Hepatocyte (in vitro differentiated cells): ENCODE data around the gene CEP112. TPM values are rescaled to one million over a fixed set of nuclear protein-coding genes. Genes with fewer than 3 reads are reported as not detected.

ENCODE experiments used
- DNase-seq: peaks from one replicate; pipeline ENCODE4 v3.0.0-alpha.2; 2016; ENCODE audit warnings: low spot score
- H2AFZ ChIP-seq: fragments of 200-600 bp; sonication (generic); 2 replicates; pipeline ENCODE4 v1.6.0; 2016; ENCODE audit warnings: antibody characterized with exemption, mild to moderate bottlenecking
- H3K27ac ChIP-seq: fragments of 200-600 bp; sonication (generic); 2 replicates; pipeline ENCODE4 v1.5.1; 2016; ENCODE audit warnings: mild to moderate bottlenecking
- H3K27me3 ChIP-seq: fragments of 200-600 bp; sonication (generic); 2 replicates; pipeline ENCODE4 v1.6.1; 2016
- H3K36me3 ChIP-seq: fragments of 200-600 bp; sonication (generic); replicated peaks from 2 replicates; pipeline ENCODE4 v1.5.1; 2016; ENCODE audit warnings: low read depth; ENCODE audit not compliant: insufficient read depth
- H3K4me1 ChIP-seq: fragments of 200-600 bp; sonication (generic); 2 replicates; pipeline ENCODE4 v1.5.1; 2016; ENCODE audit warnings: mild to moderate bottlenecking, moderate library complexity; ENCODE audit not compliant: insufficient read depth
- H3K4me2 ChIP-seq: fragments of 200-600 bp; sonication (generic); 2 replicates; pipeline ENCODE4 v1.6.0; 2016
- H3K4me3 ChIP-seq: fragments of 200-600 bp; sonication (generic); 2 replicates; pipeline ENCODE4 v1.5.1; 2016; ENCODE audit warnings: mild to moderate bottlenecking
- H3K79me2 ChIP-seq: fragments of 200-600 bp; sonication (generic); 2 replicates; pipeline ENCODE4 v1.6.0; 2017; ENCODE audit warnings: mild to moderate bottlenecking
- H3K9me2 ChIP-seq: fragments of 200-600 bp; sonication (generic); replicated peaks from 2 replicates; pipeline ENCODE4 v1.6.0; 2017; ENCODE audit warnings: mild to moderate bottlenecking; ENCODE audit not compliant: insufficient read depth
- H3K9me3 ChIP-seq: fragments of 200-600 bp; sonication (generic); 2 replicates; pipeline ENCODE4 v1.5.1; 2016; ENCODE audit warnings: low read depth, mild to moderate bottlenecking
- H4K20me1 ChIP-seq: fragments of 200-600 bp; sonication (generic); 2 replicates; pipeline ENCODE4 v1.6.0; 2016; ENCODE audit warnings: mild to moderate bottlenecking; ENCODE audit not compliant: insufficient read depth, poor library complexity, severe bottlenecking
- EZH2 ChIP-seq: fragments of 200-600 bp; sonication (generic); IDR thresholded peaks from 2 replicates; pipeline ENCODE4 v1.6.1; 2016; ENCODE audit warnings: antibody characterized with exemption, mild to moderate bottlenecking, borderline replicate concordance
- EZH2phosphoT487 ChIP-seq: fragments of 200-600 bp; sonication (generic); IDR thresholded peaks from one replicate; pipeline ENCODE4 v1.6.1; 2018; ENCODE audit warnings: antibody characterized with exemption, mild to moderate bottlenecking, low read depth, moderate library complexity; ENCODE audit not compliant: unreplicated experiment, severe bottlenecking
- WGBS: methylation state at CpG from one replicate; pipeline ENCODE4 v1.1.6; 2016; ENCODE audit warnings: low lambda C conversion rate; ENCODE audit errors: missing lambda C conversion rate; 5-methylcytosine and 5-hydroxymethylcytosine counted together
- polyA plus RNA-seq: library from polyadenylated mRNA; unstranded; fragments of >200 nt; fragmentation: Nextera tagmentation; extraction: Ambion mirVana; gene quantifications from 2 replicates; pipeline ENCODE4 v1.2.1, GENCODE V29; 2016
- total RNA-seq: library from RNA; depleted of rRNA; stranded (reverse); fragments of >200 nt; gene quantifications from 2 replicates; pipeline ENCODE4 v1.2.3, GENCODE V29; 2014
- TF ChIP-seq, protein P1 (sequence below): fragments of 200-600 bp; sonication (generic); IDR thresholded peaks from 2 replicates; pipeline ENCODE4 v1.5.1; 2016; ENCODE audit warnings: antibody characterized with exemption, mild to moderate bottlenecking; ENCODE audit not compliant: poor library complexity

The CEP112 gene
- total and polyA plus RNA-seq, 2 experiments from 2014 or later = 7.1 to 9.7 TPM

DNA sequence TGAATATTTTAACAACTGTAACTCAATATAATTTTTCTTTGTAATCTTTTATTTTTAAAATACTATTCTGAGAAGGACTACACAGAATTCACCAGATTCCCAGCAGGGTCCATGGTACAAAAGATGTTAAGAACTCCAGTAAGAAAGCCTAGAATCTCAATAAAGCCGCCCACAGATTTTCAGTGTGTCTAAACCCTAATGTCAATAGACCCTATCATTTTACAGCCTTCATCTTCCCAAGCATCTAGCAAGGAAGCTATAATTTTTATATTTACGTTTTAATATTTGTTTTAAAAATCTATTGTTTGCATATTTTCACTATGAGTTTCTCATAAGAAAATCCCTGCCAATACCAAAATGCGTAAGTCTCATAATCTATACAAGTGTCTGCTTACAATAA lies 148.5 kb downstream of the CEP112 start:
- Histone ChIP-seq H3K79me2 (no peaks in the 10 kb centered on the region), H3K9me2 (no peaks in the 10 kb centered on the region), H3K4me1 (no peaks in the 10 kb centered on the region), H3K4me3 (no peak overlapping the region), H3K9me3 (no peaks in the 10 kb centered on the region), H4K20me1 (no peaks in the 10 kb centered on the region), H3K27me3 (no peaks in the 10 kb centered on the region), H2AFZ (no peak overlapping the region), H3K36me3 (no peaks in the 10 kb centered on the region), H3K27ac (no peak overlapping the region), H3K4me2 (no peak overlapping the region)
- TF ChIP-seq, protein P1, sequence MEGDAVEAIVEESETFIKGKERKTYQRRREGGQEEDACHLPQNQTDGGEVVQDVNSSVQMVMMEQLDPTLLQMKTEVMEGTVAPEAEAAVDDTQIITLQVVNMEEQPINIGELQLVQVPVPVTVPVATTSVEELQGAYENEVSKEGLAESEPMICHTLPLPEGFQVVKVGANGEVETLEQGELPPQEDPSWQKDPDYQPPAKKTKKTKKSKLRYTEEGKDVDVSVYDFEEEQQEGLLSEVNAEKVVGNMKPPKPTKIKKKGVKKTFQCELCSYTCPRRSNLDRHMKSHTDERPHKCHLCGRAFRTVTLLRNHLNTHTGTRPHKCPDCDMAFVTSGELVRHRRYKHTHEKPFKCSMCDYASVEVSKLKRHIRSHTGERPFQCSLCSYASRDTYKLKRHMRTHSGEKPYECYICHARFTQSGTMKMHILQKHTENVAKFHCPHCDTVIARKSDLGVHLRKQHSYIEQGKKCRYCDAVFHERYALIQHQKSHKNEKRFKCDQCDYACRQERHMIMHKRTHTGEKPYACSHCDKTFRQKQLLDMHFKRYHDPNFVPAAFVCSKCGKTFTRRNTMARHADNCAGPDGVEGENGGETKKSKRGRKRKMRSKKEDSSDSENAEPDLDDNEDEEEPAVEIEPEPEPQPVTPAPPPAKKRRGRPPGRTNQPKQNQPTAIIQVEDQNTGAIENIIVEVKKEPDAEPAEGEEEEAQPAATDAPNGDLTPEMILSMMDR = no peak
- TF ChIP-seq EZH2 (no peak), EZH2phosphoT487 (no peak)
- WGBS = 61% methylated on average over 3 of the region's 3 CpGs
- no peak for DNase-seq

DNA sequence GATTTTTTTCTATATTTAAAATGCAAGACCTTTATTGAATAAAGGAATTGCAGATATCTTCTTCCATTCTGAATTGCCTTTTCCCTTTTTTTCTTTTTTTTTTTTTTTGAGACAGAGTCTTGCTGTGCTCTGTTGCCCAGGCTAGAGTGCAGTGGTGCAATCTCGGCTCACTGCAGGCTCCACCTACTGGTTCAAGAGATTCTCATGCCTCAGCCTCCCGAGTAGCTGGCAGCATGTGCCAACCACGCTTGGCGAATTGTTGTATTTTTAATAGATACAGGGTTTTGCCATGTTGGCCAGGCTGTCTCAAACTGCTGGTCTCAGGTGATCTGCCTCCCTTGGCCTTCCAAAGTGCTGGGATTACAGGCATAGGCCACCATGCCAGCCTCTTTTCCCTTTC lies 151.5 kb downstream of the CEP112 start:
- Histone ChIP-seq H3K27ac (no peak overlapping the region), H2AFZ (no peak overlapping the region), H3K4me3 (no peak overlapping the region), H3K4me1 (no peaks in the 10 kb centered on the region), H3K9me2 (no peaks in the 10 kb centered on the region), H3K27me3 (no peaks in the 10 kb centered on the region), H3K79me2 (no peaks in the 10 kb centered on the region), H3K4me2 (no peak overlapping the region), H3K36me3 (no peaks in the 10 kb centered on the region), H4K20me1 (no peaks in the 10 kb centered on the region), H3K9me3 (no peaks in the 10 kb centered on the region)
- 83% methylated on average over 4 of the region's 4 CpGs for WGBS
- no peak for DNase-seq
- TF ChIP-seq EZH2phosphoT487 = no peak

DNA sequence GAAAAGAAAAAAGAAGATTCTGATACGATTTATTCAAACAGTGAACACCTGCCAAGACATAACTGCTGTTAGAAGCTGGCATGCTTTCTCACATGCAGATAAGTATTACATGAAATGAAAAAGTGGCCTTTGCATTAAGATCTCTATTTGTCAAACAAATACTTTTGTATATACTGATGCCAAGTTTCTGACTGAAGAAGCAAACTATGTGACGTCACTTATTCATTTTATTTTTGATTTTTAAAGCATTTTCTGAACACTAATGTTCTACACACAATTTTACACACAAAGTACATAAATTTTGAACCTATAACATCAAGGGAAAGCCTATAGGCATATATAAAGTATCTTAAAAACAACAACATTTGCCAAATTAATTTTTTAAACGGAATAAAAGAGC lies 153.8 kb downstream of the CEP112 start:
- Histone ChIP-seq H4K20me1 (no peaks in the 10 kb centered on the region), H3K27me3 (no peaks in the 10 kb centered on the region), H3K4me2 (no peak overlapping the region), H3K36me3 (no peaks in the 10 kb centered on the region), H3K9me3 (no peaks in the 10 kb centered on the region), H3K79me2 (no peaks in the 10 kb centered on the region), H3K27ac (no peak overlapping the region), H3K4me1 (no peaks in the 10 kb centered on the region), H3K9me2 (no peaks in the 10 kb centered on the region), H2AFZ (no peak overlapping the region), H3K4me3 (no peak overlapping the region)
- WGBS = 57% methylated on average over 3 of the region's 3 CpGs
- no peak for TF ChIP-seq EZH2
- TF ChIP-seq, protein P1 = no peak
- TF ChIP-seq EZH2phosphoT487 = no peak
- no peak for DNase-seq

DNA sequence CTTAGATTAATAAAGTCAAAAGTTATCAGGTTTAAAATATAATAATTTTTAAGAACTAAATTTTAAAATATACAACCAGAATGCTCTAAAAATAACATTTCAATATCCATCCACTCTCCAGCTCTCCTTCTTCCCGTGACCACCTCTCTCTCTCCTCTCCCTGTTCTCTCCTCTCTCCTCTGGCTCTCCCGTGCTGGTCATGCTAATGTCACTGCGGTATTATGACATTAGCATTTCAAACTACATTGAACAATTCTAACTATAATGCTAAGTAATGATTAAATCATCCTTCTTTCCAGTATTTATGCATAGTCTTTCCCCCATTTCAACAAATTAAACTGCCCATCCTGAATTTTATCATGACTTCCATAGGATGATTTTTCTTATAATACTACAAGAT lies 154.7 kb downstream of the CEP112 start:
- Histone ChIP-seq H3K9me3 (no peaks in the 10 kb centered on the region), H3K4me3 (no peak overlapping the region), H3K4me1 (no peaks in the 10 kb centered on the region), H2AFZ (no peak overlapping the region), H3K27me3 (no peaks in the 10 kb centered on the region), H3K79me2 (no peaks in the 10 kb centered on the region), H3K36me3 (no peaks in the 10 kb centered on the region), H3K27ac (no peak overlapping the region), H3K4me2 (no peak overlapping the region), H4K20me1 (no peaks in the 10 kb centered on the region), H3K9me2 (no peaks in the 10 kb centered on the region)
- WGBS = 92% methylated on average over 3 of the region's 3 CpGs
- TF ChIP-seq EZH2 (no peak), EZH2phosphoT487 (no peak)
- TF ChIP-seq, protein P1 = no peak
- DNase-seq = no peak
